Right atrium auricular region (tissue), 2 donors: Measurements from ENCODE around the gene EIF1AX. TPM values are rescaled to one million over a fixed set of nuclear protein-coding genes. Genes with fewer than 3 reads are reported as not detected.
A peak's percentile ranks its signal among the peaks of the same experiment; 100 is the strongest.
"Not testable (repeated sequence)": the region's sequence is repeated elsewhere in the genome, so short reads cannot be mapped to it uniquely, and the experiment has no call there.

Experiments
- DNase-seq: peaks from one replicate; pipeline ENCODE4 v3.0.0-alpha.2; 2019; ENCODE audit warnings: low spot score
- H3K27ac ChIP-seq, 2 donors: fragments of 200-600 bp; sonication (generic); 1 replicate in 1 of 2; 2 replicates in 1 of 2; pipeline ENCODE4 v1.5.1; 2016 to 2019
- H3K27me3 ChIP-seq, 2 donors: fragments of 200-600 bp; sonication (generic); one replicate each; pipeline versions ENCODE4 v1.5.1 to v1.6.0; 2017 to 2019
- H3K36me3 ChIP-seq: fragments of 200-600 bp; sonication (generic); one replicate; pipeline ENCODE4 v1.5.1; 2016
- H3K4me1 ChIP-seq, 2 donors: fragments of 200-600 bp; sonication (generic); one replicate each; pipeline versions ENCODE4 v1.5.1 to v1.6.0; 2017 to 2019
- H3K4me3 ChIP-seq, 2 donors: fragments of 200-600 bp; sonication (generic); 1 replicate in 1 of 2; 2 replicates in 1 of 2; pipeline ENCODE4 v1.5.1; 2017 to 2019; ENCODE audit warnings: mild to moderate bottlenecking in 1 of 2, moderate library complexity in 1 of 2
- H3K9me3 ChIP-seq, 2 donors: fragments of 200-600 bp; sonication (generic); one replicate each; pipeline ENCODE4 v1.5.1; 2019
- CTCF ChIP-seq, 2 donors: fragments of 200-600 bp; sonication (generic); IDR thresholded peaks; one replicate each; pipeline ENCODE4 v1.5.1; 2019; ENCODE audit warnings: antibody characterized with exemption in 2 of 2
- total RNA-seq, 2 donors: library from RNA; depleted of rRNA; stranded (reverse); fragments of >200 nt; gene quantifications; one replicate each; pipeline ENCODE4 v1.1.0, GENCODE V29; 2016

Gene EIF1AX
- total RNA-seq, 2 donors from 2014 or later: 31.5 to 39.8 TPM

- no peaks in the 10 kb centered on the region for H3K9me3 ChIP-seq
- no peak for DNase-seq
- no peak overlapping the region for H3K27ac ChIP-seq
- no peak overlapping the region for H3K4me3 ChIP-seq
- peaks cover 0 to 20% of the 10 kb centered on the region in 2 donors for H3K4me1 ChIP-seq
- TF ChIP-seq CTCF (IDR thresholded peaks at IDR 0.05): no peak
- H3K27me3 ChIP-seq: no peaks in the 10 kb centered on the region
- H3K36me3 ChIP-seq: peaks cover 60% of the 10 kb centered on the region
Observed at GRCh38 chrX:20135944-20136343, 5.7 kb downstream of the EIF1AX start.

- no peaks in the 10 kb centered on the region for H3K9me3 ChIP-seq
- no peak overlapping the region for H3K27ac ChIP-seq
- DNase-seq: no peak
- H3K4me1 ChIP-seq: no peaks in the 10 kb centered on the region
- no peak overlapping the region for H3K4me3 ChIP-seq
- no peak for TF ChIP-seq CTCF (IDR thresholded peaks at IDR 0.05)
- H3K27me3 ChIP-seq: no peaks in the 10 kb centered on the region
- peaks cover 64% of the 10 kb centered on the region for H3K36me3 ChIP-seq
Observed at GRCh38 chrX:20132666-20133065, 9.0 kb downstream of the EIF1AX start.

- no peaks in the 10 kb centered on the region for H3K27me3 ChIP-seq
- H3K36me3 ChIP-seq: peaks cover 41% of the 10 kb centered on the region
- no peak for DNase-seq
- no peak overlapping the region for H3K4me3 ChIP-seq
- no peaks in the 10 kb centered on the region for H3K9me3 ChIP-seq
- no peak overlapping the region for H3K27ac ChIP-seq
- no peak for TF ChIP-seq CTCF (IDR thresholded peaks at IDR 0.05)
- no peaks in the 10 kb centered on the region for H3K4me1 ChIP-seq
Observed at GRCh38 chrX:20130357-20130756, 11.3 kb downstream of the EIF1AX start.

GRCh38 chrX:20129547-20129946 is 12.1 kb downstream of the EIF1AX start:
- TF ChIP-seq CTCF (IDR thresholded peaks at IDR 0.05): no peak
- no peaks in the 10 kb centered on the region for H3K4me1 ChIP-seq
- peaks cover 43% of the 10 kb centered on the region for H3K36me3 ChIP-seq
- no peaks in the 10 kb centered on the region for H3K9me3 ChIP-seq
- DNase-seq: no peak
- no peak overlapping the region for H3K27ac ChIP-seq
- no peaks in the 10 kb centered on the region for H3K27me3 ChIP-seq
- H3K4me3 ChIP-seq: no peak overlapping the region

- peaks cover 46% of the 10 kb centered on the region for H3K36me3 ChIP-seq
- no peaks in the 10 kb centered on the region for H3K4me1 ChIP-seq
- no peak overlapping the region for H3K27ac ChIP-seq
- no peak for TF ChIP-seq CTCF (IDR thresholded peaks at IDR 0.05)
- H3K27me3 ChIP-seq: no peaks in the 10 kb centered on the region
- DNase-seq: no peak
- H3K9me3 ChIP-seq: no peaks in the 10 kb centered on the region
- no peak overlapping the region for H3K4me3 ChIP-seq
Observed at GRCh38 chrX:20128670-20129069, 13.0 kb downstream of the EIF1AX start.

- DNase-seq, H3K27ac ChIP-seq: not testable (repeated sequence)
- peaks cover 41% of the 10 kb centered on the region for H3K36me3 ChIP-seq
Observed at GRCh38 chrX:20127440-20127839, 14.2 kb downstream of the EIF1AX start.

GRCh38 chrX:20126833-20127232 is 14.8 kb downstream of the EIF1AX start:
- not testable (repeated sequence) for H3K27ac ChIP-seq, H3K4me1 ChIP-seq, H3K9me3 ChIP-seq, H3K27me3 ChIP-seq, DNase-seq, H3K4me3 ChIP-seq
- peaks cover 39% of the 10 kb centered on the region for H3K36me3 ChIP-seq

More at GRCh38 chrX:20127440-20127839, 14.2 kb downstream of the EIF1AX start:
- not testable (repeated sequence) for H3K9me3 ChIP-seq, H3K27me3 ChIP-seq, H3K4me1 ChIP-seq, H3K4me3 ChIP-seq
- TF ChIP-seq CTCF (IDR thresholded peaks at IDR 0.05): peak in 1 of 2 donors; percentile 50
